Suprapubic skin (tissue), 4 donors: ENCODE results near the gene SLC25A47. TPM values are rescaled to one million over a fixed set of nuclear protein-coding genes. Genes with fewer than 3 reads are reported as not detected.

ENCODE experiments used
- DNase-seq, 2 donors: peaks; one replicate each; pipeline ENCODE4 v3.0.0-alpha.2; 2019; ENCODE audit warnings: low spot score in 2 of 2
- H3K27ac ChIP-seq: fragments of 200-600 bp; sonication (generic); one replicate; pipeline ENCODE4 v1.5.1; 2019
- H3K27me3 ChIP-seq: fragments of 200-600 bp; sonication (generic); one replicate; pipeline ENCODE4 v1.5.1; 2019
- H3K36me3 ChIP-seq: fragments of 200-600 bp; sonication (generic); one replicate; pipeline ENCODE4 v1.5.1; 2019
- H3K4me1 ChIP-seq: fragments of 200-600 bp; sonication (generic); one replicate; pipeline ENCODE4 v1.5.1; 2019
- H3K4me3 ChIP-seq: fragments of 200-600 bp; sonication (generic); one replicate; pipeline ENCODE4 v1.5.1; 2019; ENCODE audit warnings: mild to moderate bottlenecking
- H3K9me3 ChIP-seq: fragments of 200-600 bp; sonication (generic); one replicate; pipeline ENCODE4 v1.5.1; 2019
- CTCF ChIP-seq, 2 donors: fragments of 200-600 bp in 1 of 2; fragments of 450-650 bp in 1 of 2; sonication (generic) in 1 of 2; IDR thresholded peaks; one replicate each; pipeline ENCODE4 v1.5.1; 2016 to 2019; ENCODE audit warnings: antibody characterized with exemption in 2 of 2, mild to moderate bottlenecking in 1 of 2, moderate library complexity in 1 of 2
- EP300 ChIP-seq: sonication (generic); formaldehyde crosslinking; IDR thresholded peaks from one replicate; pipeline ENCODE4 v1.6.1; 2017; ENCODE audit warnings: antibody characterized with exemption
- POLR2A ChIP-seq, 2 donors: fragments of 450-650 bp; IDR thresholded peaks; one replicate each; pipeline ENCODE4 v1.6.1; 2017; ENCODE audit warnings: antibody characterized with exemption in 2 of 2, mild to moderate bottlenecking in 2 of 2, moderate library complexity in 2 of 2
- POLR2AphosphoS5 ChIP-seq, 3 donors: sonication (generic); formaldehyde crosslinking; IDR thresholded peaks; one replicate each; pipeline ENCODE4 v1.6.1; 2017; ENCODE audit warnings: antibody characterized with exemption in 3 of 3
- WGBS: methylation state at CpG from one replicate; pipeline ENCODE4 v1.1.5; 2018; 5-methylcytosine and 5-hydroxymethylcytosine counted together
- total RNA-seq, 4 donors: library from RNA; depleted of rRNA; stranded (reverse); fragments of >200 nt; gene quantifications; one replicate each; pipeline ENCODE4 v1.1.0, GENCODE V29; 2016

Gene SLC25A47
- total RNA-seq, 4 donors from 2014 or later: 0.30 to 1.4 TPM; not detected in 2

- Histone ChIP-seq H3K9me3 (no peaks in the 10 kb centered on the region), H3K4me3 (no peak overlapping the region), H3K27me3 (no peaks in the 10 kb centered on the region), H3K36me3 (no peaks in the 10 kb centered on the region), H3K27ac (no peak overlapping the region), H3K4me1 (peaks cover 8% of the 10 kb centered on the region)
- TF ChIP-seq CTCF (IDR thresholded peaks at IDR 0.05) (no peak), EP300 (no peak), POLR2AphosphoS5 (IDR thresholded peaks at IDR 0.05) (no peak), POLR2A (IDR thresholded peaks at IDR 0.05) (no peak)
- DNase-seq: no peak
- WGBS: 78% methylated on average over 5 of the region's 9 CpGs
Measured at GRCh38 chr14:100321473-100322137, 1.5 kb upstream of the SLC25A47 start.

GRCh38 chr14:100322138-100322957, 791 bp upstream of the SLC25A47 start:
- no peak for DNase-seq
- H3K4me1 ChIP-seq: peaks cover 8% of the 10 kb centered on the region

DNA sequence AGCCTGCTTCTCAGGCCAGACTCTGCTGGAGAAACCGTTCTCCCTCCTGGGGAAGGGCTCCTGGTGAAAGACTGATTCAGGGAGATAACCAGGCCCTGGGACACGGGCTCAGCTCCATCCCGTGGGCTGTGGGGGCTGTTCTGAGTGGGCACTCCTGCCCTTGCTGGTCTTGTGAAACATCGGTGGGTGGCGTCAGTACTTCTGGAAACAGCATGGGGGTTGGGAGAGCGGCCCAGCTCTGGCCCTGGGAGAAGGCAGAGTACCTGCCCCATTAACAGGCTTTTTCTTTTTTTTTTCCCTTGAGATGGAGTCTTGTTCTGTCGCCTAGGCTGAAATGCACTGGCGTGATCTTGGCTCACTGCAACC, 786 bp downstream of the SLC25A47 start:
- DNase-seq: no peak
- TF ChIP-seq POLR2AphosphoS5 (IDR thresholded peaks at IDR 0.05): no peak
- TF ChIP-seq POLR2A (IDR thresholded peaks at IDR 0.05): no peak
- no peak for TF ChIP-seq EP300
- no peak for TF ChIP-seq CTCF (IDR thresholded peaks at IDR 0.05)
- Histone ChIP-seq H3K27me3 (no peaks in the 10 kb centered on the region), H3K9me3 (no peaks in the 10 kb centered on the region), H3K4me1 (peaks cover 4% of the 10 kb centered on the region), H3K27ac (no peak overlapping the region), H3K4me3 (no peak overlapping the region), H3K36me3 (no peaks in the 10 kb centered on the region)
- WGBS: 95% methylated on average over 3 of the region's 8 CpGs

More at GRCh38 chr14:100322138-100322957, 791 bp upstream of the SLC25A47 start:
- Histone ChIP-seq H3K9me3 (no peaks in the 10 kb centered on the region), H3K27me3 (no peaks in the 10 kb centered on the region), H3K27ac (no peak overlapping the region), H3K4me3 (no peak overlapping the region), H3K36me3 (no peaks in the 10 kb centered on the region)
- no peak for TF ChIP-seq CTCF (IDR thresholded peaks at IDR 0.05)
- TF ChIP-seq EP300: no peak
- TF ChIP-seq POLR2AphosphoS5 (IDR thresholded peaks at IDR 0.05): no peak
- TF ChIP-seq POLR2A (IDR thresholded peaks at IDR 0.05): no peak
- WGBS: 95% methylated on average over 5 of the region's 15 CpGs

- Histone ChIP-seq H3K36me3 (no peaks in the 10 kb centered on the region), H3K9me3 (no peaks in the 10 kb centered on the region), H3K27me3 (no peaks in the 10 kb centered on the region), H3K27ac (no peak overlapping the region), H3K4me1 (peaks cover 2% of the 10 kb centered on the region), H3K4me3 (no peak overlapping the region)
- DNase-seq: no peak
- TF ChIP-seq POLR2AphosphoS5 (IDR thresholded peaks at IDR 0.05) (no peak), EP300 (no peak), CTCF (IDR thresholded peaks at IDR 0.05) (no peak), POLR2A (IDR thresholded peaks at IDR 0.05) (no peak)
- 84% methylated on average over 13 of the region's 17 CpGs for WGBS
Measured at GRCh38 chr14:100325231-100325632, 2.1 kb downstream of the SLC25A47 start.

DNA sequence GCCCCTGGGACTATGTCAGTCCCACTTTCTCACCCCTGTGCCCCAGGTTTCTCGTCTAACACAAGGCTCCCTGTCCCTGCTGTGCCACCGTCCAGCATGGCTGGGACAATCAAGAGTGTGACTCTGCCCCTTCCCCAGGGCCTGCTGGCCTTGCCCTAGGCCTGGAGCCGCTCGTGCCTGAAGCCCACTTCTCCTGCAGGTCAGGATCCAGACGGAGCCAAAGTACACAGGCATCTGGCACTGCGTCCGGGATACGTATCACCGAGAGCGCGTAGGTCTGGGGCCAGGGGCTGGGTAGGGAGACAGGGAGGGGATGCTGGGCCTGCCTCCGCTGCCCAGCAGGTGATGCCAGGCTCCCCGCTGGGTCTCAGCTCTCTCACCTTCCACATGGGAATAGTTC, 2.8 kb downstream of the SLC25A47 start:
- WGBS: 87% methylated on average over 13 of the region's 13 CpGs
- Histone ChIP-seq H3K9me3 (no peaks in the 10 kb centered on the region), H3K4me3 (no peak overlapping the region), H3K4me1 (no peaks in the 10 kb centered on the region), H3K27me3 (no peaks in the 10 kb centered on the region), H3K36me3 (no peaks in the 10 kb centered on the region), H3K27ac (no peak overlapping the region)
- TF ChIP-seq CTCF (IDR thresholded peaks at IDR 0.05): no peak
- TF ChIP-seq POLR2A (IDR thresholded peaks at IDR 0.05): no peak
- no peak for TF ChIP-seq POLR2AphosphoS5 (IDR thresholded peaks at IDR 0.05)
- no peak for TF ChIP-seq EP300
- no peak for DNase-seq
